Adrenal gland (tissue), 5 donors: ENCODE measurements around the gene CD180.

ENCODE experiments used
- POLR2A ChIP-seq, 2 donors: fragments of 450-650 bp; IDR thresholded peaks; one replicate each; pipeline ENCODE4 v1.6.1; 2017; ENCODE audit warnings: antibody characterized with exemption in 2 of 2, mild to moderate bottlenecking in 2 of 2, moderate library complexity in 1 of 2
- TF ChIP-seq, protein P1 (sequence below), 6 experiments: fragments of 450-650 bp in 4 of 6; fragments of 200-600 bp in 2 of 6; sonication (generic) in 1 of 6; IDR thresholded peaks; 1 replicate in 5 of 6; 2 replicates in 1 of 6; pipeline versions ENCODE4 v1.5.1 to v1.8.0; 2016 to 2021; ENCODE audit warnings: antibody characterized with exemption in 6 of 6, mild to moderate bottlenecking in 2 of 6, moderate library complexity in 1 of 6
- donor health status: DM: no; HTN: no; CAD: no.

DNA sequence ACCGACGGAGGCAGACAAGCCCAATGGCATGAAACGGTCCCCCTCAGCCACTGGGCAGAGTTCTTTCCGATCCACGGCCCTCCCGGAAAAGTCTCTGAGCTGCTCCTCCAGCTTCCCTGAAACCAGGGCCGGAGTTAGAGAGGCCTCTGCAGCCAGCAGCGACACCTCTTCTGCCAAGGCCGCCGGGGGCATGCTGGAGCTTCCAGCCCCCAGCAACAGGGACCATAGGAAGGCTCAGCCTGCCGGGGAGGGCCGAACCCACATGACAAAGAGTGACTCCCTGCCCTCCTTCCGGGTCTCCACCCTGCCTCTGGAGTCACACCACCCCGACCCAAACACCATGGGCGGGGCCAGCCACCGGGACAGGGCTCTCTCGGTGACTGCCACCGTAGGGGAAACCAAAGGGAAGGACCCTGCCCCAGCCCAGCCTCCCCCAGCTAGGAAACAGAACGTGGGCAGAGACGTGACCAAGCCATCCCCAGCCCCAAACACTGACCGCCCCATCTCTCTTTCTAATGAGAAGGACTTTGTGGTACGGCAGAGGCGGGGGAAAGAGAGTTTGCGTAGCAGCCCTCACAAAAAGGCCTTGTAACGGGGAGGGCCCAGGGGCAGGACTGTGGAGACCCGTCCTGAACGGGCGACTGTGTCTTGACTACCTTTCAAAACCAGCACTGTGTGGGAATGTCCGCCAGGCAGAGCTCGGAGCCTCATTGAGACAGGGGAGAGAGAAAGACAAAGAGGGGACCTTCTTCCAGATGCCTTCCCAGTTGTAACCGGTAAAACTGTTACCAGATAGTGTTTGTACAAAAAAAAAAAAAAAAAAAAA lies 29.9 kb downstream of the CD180 start:
- TF ChIP-seq, protein P1, sequence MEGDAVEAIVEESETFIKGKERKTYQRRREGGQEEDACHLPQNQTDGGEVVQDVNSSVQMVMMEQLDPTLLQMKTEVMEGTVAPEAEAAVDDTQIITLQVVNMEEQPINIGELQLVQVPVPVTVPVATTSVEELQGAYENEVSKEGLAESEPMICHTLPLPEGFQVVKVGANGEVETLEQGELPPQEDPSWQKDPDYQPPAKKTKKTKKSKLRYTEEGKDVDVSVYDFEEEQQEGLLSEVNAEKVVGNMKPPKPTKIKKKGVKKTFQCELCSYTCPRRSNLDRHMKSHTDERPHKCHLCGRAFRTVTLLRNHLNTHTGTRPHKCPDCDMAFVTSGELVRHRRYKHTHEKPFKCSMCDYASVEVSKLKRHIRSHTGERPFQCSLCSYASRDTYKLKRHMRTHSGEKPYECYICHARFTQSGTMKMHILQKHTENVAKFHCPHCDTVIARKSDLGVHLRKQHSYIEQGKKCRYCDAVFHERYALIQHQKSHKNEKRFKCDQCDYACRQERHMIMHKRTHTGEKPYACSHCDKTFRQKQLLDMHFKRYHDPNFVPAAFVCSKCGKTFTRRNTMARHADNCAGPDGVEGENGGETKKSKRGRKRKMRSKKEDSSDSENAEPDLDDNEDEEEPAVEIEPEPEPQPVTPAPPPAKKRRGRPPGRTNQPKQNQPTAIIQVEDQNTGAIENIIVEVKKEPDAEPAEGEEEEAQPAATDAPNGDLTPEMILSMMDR (IDR thresholded peaks at IDR 0.05), result no peak
- no peak for TF ChIP-seq POLR2A (IDR thresholded peaks at IDR 0.05)
